MCF 10A (cell line): ENCODE results near the gene NET1. TPM values are rescaled to one million over a fixed set of nuclear protein-coding genes. Genes with fewer than 3 reads are reported as not detected.

ENCODE experiments used
- BruUV-seq: library from RNA; stranded (reverse); fragments of 400-500 nt; replicated peaks from 2 replicates; lab custom pipeline; 2021; lab: Mats Ljungman, UMichigan
- CTCF ChIA-PET: fragments of 300-600 bp; sonication (Branson Sonifier 250); formaldehyde crosslinking; extraction: SDS; loops from one replicate; lab custom pipeline; 2021; ENCODE audit warnings: antibody characterized with exemption, inconsistent platforms; lab: Yijun Ruan, JAX
- POLR2A ChIA-PET: fragments of 300-600, 350-650 bp; sonication (Branson Sonifier 250); formaldehyde crosslinking; extraction: SDS; loops from one replicate; lab custom pipeline; 2020; ENCODE audit warnings: antibody characterized with exemption, inconsistent platforms; lab: Yijun Ruan, JAX
- DNase-seq: peaks from one replicate; pipeline ENCODE4 v3.0.0-alpha.2; 2018; ENCODE audit not compliant: unreplicated experiment
- H3K27ac Mint-ChIP-seq: one replicate; pipeline ENCODE4 v1.8.0; 2022; ENCODE audit warnings: mild to moderate bottlenecking, low read depth, mixed read lengths; ENCODE audit not compliant: unreplicated experiment
- H3K27me3 Mint-ChIP-seq: one replicate; pipeline ENCODE4 v1.8.0; 2022; ENCODE audit warnings: mixed read lengths; ENCODE audit not compliant: insufficient read depth, unreplicated experiment
- H3K36me3 Mint-ChIP-seq: one replicate; pipeline ENCODE4 v1.8.0; 2022; ENCODE audit warnings: mild to moderate bottlenecking, moderate library complexity, mixed read lengths; ENCODE audit not compliant: insufficient read depth, unreplicated experiment
- H3K4me1 Mint-ChIP-seq: one replicate; pipeline ENCODE4 v1.8.0; 2022; ENCODE audit warnings: mixed read lengths; ENCODE audit not compliant: insufficient read depth, unreplicated experiment
- H3K4me3 Mint-ChIP-seq: one replicate; pipeline ENCODE4 v1.8.0; 2022; ENCODE audit warnings: mild to moderate bottlenecking, moderate library complexity, mixed read lengths; ENCODE audit not compliant: unreplicated experiment
- H3K9me3 Mint-ChIP-seq: one replicate; pipeline ENCODE4 v1.8.0; 2022; ENCODE audit warnings: mixed read lengths; ENCODE audit not compliant: unreplicated experiment
- intact Hi-C: fragments of 100-400 bp; cut with micrococcal nuclease; formaldehyde crosslinking; loops from 2 replicates; pipeline ENCODE4 v1.14.1; 2022
- total RNA-seq: library from RNA; stranded (reverse); gene quantifications from 2 replicates; pipeline ENCODE4 v1.2.3, GENCODE V29; 2022
- TF ChIP-seq, protein P1 (sequence below): fragments of 200-600 bp; IDR thresholded peaks from one replicate; pipeline ENCODE4 v1.8.0; 2022; ENCODE audit warnings: antibody characterized with exemption, mild to moderate bottlenecking; ENCODE audit not compliant: unreplicated experiment

The NET1 gene
- total RNA-seq, 1 experiment from 2014 or later = 40.3 TPM

DNA sequence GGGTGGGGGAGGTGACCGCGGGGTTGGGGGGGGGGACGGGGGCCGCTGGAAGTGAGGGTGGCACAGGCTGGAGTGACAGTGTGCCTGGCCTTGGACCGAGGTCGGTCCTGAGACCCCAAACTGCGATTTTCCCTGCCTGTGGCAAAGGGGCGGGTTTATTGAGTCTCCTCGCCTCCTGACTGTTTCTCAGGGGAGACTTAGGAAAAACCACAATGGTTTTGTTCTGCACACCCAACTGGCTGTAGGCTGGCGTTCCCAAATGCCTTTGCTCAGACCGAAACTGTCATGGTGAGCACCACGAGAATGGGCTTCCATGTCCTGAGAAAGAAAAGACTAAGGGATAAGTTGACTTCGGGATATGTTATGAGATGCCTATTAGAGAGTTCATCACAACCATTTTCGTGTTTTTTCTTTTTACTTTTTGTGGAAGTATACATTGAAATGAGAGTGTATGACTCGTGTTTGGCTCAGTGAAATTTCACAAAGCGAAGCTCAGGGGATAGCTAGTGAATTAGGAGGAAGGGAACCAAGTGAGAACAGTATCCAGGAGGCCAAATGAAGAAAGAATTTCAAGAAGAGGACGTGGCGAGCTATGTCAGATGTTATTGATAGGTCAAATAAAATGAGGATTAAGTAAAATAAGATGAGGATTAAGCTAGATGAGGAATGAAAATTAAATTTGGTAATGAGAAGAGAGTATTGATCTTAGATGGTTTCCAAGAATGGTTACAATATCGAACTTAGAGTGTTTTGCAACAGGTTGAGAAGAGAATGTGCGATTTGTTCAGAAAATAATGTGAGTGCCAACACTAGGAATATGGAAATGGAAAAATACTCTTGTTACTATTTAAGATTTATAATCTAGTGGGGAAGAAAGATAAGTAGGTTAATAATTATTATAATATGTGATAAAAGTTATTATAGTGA lies 918 bp downstream of the NET1 start:
- intact Hi-C loops = no loop called here
- no peak overlapping the region for H3K27ac Mint-ChIP-seq
- no peaks in the 10 kb centered on the region for H3K4me1 Mint-ChIP-seq
- POLR2A ChIA-PET = interaction anchor here (0.6 to 6.2 kb wide), 9 partner anchors 8 to 1438 kb away, joined by 3 to 54 read pairs (median 4); partner anchors contain the start of gene GDI2
- TF ChIP-seq, protein P1, sequence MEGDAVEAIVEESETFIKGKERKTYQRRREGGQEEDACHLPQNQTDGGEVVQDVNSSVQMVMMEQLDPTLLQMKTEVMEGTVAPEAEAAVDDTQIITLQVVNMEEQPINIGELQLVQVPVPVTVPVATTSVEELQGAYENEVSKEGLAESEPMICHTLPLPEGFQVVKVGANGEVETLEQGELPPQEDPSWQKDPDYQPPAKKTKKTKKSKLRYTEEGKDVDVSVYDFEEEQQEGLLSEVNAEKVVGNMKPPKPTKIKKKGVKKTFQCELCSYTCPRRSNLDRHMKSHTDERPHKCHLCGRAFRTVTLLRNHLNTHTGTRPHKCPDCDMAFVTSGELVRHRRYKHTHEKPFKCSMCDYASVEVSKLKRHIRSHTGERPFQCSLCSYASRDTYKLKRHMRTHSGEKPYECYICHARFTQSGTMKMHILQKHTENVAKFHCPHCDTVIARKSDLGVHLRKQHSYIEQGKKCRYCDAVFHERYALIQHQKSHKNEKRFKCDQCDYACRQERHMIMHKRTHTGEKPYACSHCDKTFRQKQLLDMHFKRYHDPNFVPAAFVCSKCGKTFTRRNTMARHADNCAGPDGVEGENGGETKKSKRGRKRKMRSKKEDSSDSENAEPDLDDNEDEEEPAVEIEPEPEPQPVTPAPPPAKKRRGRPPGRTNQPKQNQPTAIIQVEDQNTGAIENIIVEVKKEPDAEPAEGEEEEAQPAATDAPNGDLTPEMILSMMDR = no peak
- peaks cover 3% of the 10 kb centered on the region for H3K9me3 Mint-ChIP-seq
- H3K4me3 Mint-ChIP-seq = no peak overlapping the region
- BruUV-seq = TSS peak; percentile 44
- H3K36me3 Mint-ChIP-seq = no peaks in the 10 kb centered on the region
- H3K27me3 Mint-ChIP-seq = no peaks in the 10 kb centered on the region
- peak; percentile 71 for DNase-seq
- CTCF ChIA-PET = interaction anchor here (0.6 to 1.5 kb wide), 6 partner anchors 10 to 566 kb away, joined by 3 to 9 read pairs (median 3); no protein-coding TSS in a partner anchor

DNA sequence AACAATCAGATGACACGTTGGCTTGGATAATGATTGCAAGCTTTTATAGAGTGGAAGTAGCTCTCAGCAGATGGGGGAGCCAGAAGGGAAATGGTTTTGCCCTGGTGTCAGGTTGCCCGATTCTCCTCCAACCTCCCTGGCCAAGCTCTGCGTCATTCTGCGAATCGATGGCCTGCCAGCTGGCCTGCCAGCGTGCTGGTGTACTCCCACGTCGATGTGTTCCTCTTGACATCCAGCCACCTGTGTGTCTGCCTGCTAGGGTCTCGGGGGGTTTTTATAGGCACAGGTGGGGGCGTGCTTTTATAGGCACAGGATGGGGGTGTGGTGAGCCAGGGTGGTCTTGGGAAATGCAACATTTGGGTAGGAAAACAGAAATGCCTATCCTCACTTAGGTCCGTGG lies 4.6 kb downstream of the NET1 start:
- CTCF ChIA-PET = interaction anchor here (1.1 kb wide), 1 partner anchor 567 kb away, joined by 5 read pairs; no protein-coding TSS in a partner anchor
- H3K27me3 Mint-ChIP-seq = no peaks in the 10 kb centered on the region
- no peak overlapping the region for H3K27ac Mint-ChIP-seq
- TF ChIP-seq, protein P1 = no peak
- POLR2A ChIA-PET = interaction anchor here (0.6 to 2.1 kb wide), 2 partner anchors 9 to 30 kb away, joined by 4 to 8 read pairs; no protein-coding TSS in a partner anchor
- H3K4me3 Mint-ChIP-seq = no peak overlapping the region
- H3K4me1 Mint-ChIP-seq = no peaks in the 10 kb centered on the region
- BruUV-seq = no TSS peak
- H3K36me3 Mint-ChIP-seq = no peaks in the 10 kb centered on the region
- DNase-seq = no peak
- peaks cover 25% of the 10 kb centered on the region for H3K9me3 Mint-ChIP-seq
- intact Hi-C loops = no loop called here

DNA sequence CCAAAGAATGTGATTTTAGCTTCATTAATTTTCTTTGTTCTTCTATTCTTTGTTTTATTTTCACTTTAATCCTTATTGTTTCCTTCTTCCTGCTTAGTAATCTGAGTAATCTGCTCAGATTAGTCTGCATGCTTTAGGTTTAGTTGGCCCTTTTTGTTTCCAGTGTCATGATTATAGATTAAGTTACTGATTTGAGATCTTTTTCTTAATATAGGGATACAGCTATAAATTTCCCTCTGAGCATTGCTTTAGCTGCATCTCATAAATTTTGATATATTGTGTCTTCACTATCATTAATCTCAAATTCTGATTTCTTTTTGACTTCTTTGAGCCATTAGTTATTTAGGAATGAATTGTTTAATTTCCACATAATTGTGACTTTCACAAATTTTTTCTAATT lies 6.2 kb downstream of the NET1 start:
- TF ChIP-seq, protein P1 = no peak
- Mint-ChIP-seq H3K27me3 (no peaks in the 10 kb centered on the region), H3K4me3 (no peak overlapping the region), H3K4me1 (no peaks in the 10 kb centered on the region), H3K36me3 (no peaks in the 10 kb centered on the region), H3K9me3 (peaks cover 25% of the 10 kb centered on the region), H3K27ac (no peak overlapping the region)
- BruUV-seq = no TSS peak
- ChIA-PET POLR2A (no interaction called here), CTCF (interaction anchor here (0.5 kb wide), 1 partner anchor 470 kb away, joined by 3 read pairs; no protein-coding TSS in a partner anchor)
- intact Hi-C loops = no loop called here
- no peak for DNase-seq

DNA sequence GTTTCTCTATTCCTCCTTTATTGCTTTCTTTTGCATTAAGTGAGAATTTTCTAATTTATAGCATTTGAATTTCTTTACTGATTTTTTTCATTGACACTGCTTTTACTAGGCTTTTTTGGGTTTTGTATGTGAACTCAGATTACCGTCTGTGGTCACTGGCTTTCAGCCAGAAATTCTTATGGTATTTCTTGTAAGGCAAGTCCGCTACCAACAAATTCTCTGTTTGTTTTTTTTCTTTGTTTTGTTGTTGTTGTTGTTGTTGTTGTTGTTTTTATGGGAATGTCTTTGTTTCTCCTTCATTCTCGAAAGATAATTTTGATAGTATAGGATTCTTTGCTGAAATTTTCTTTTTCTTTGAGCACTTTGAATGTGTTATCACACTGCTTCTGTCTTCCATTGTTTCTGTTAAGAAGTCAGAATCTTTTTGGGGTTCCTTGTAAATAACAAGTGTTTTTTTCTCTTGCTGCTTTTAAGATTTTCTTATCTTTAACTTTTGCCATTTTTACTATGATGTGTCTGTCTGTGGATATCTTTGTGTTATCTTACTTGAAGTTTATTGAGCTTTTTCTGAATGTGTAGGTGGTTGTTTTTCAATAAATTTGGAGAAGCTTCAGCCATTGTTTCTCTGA lies 7.2 kb downstream of the NET1 start:
- POLR2A ChIA-PET = interaction anchor here (0.5 to 1.4 kb wide), 2 partner anchors 13 to 14 kb away, joined by 3 read pairs; no protein-coding TSS in a partner anchor
- CTCF ChIA-PET = no interaction called here
- no peak for DNase-seq
- Mint-ChIP-seq H3K36me3 (no peaks in the 10 kb centered on the region), H3K4me1 (peaks cover 1% of the 10 kb centered on the region), H3K9me3 (peaks cover 25% of the 10 kb centered on the region), H3K27me3 (no peaks in the 10 kb centered on the region), H3K27ac (no peak overlapping the region), H3K4me3 (no peak overlapping the region)
- intact Hi-C loops = no loop called here
- no TSS peak for BruUV-seq
- TF ChIP-seq, protein P1 = no peak
